Esophagus muscularis mucosa (tissue), 3 donors: ENCODE data around the gene NT5C3A.

Source experiments
- POLR2A ChIP-seq: fragments of 450-650 bp; IDR thresholded peaks from one replicate; pipeline ENCODE4 v1.6.1; 2017; ENCODE audit warnings: antibody characterized with exemption, moderate library complexity, mild to moderate bottlenecking, low read depth
- POLR2AphosphoS5 ChIP-seq, 2 donors: sonication (generic); formaldehyde crosslinking; IDR thresholded peaks; one replicate each; pipeline ENCODE4 v1.6.1; 2017; ENCODE audit warnings: antibody characterized with exemption in 2 of 2
- TF ChIP-seq, protein P1 (sequence below), 3 experiments: fragments of 200-600 bp in 2 of 3; fragments of 450-650 bp in 1 of 3; sonication (generic) in 2 of 3; IDR thresholded peaks; one replicate each; pipeline ENCODE4 v1.5.1; 2017 to 2019; ENCODE audit warnings: antibody characterized with exemption in 3 of 3, mild to moderate bottlenecking in 2 of 3, moderate library complexity in 1 of 3

DNA sequence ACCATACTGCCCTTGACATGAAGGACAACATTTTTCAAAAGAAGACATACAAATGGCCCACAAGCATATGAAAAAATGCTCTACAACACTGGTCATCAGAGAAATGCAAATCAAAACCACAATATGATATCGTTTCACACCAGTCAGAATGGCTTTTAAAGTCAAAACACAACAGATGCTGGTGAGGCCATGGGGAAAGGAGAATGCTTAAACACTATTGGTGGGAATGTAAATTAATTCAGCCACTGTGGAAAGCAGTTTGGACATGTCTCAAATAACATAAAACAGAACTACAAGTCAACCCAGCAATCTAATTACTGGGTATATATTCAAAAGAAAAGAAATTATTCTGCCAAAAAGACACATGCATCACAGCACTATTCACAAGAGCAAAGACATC is 4.2 kb upstream of the NT5C3A start:
- TF ChIP-seq, protein P1, sequence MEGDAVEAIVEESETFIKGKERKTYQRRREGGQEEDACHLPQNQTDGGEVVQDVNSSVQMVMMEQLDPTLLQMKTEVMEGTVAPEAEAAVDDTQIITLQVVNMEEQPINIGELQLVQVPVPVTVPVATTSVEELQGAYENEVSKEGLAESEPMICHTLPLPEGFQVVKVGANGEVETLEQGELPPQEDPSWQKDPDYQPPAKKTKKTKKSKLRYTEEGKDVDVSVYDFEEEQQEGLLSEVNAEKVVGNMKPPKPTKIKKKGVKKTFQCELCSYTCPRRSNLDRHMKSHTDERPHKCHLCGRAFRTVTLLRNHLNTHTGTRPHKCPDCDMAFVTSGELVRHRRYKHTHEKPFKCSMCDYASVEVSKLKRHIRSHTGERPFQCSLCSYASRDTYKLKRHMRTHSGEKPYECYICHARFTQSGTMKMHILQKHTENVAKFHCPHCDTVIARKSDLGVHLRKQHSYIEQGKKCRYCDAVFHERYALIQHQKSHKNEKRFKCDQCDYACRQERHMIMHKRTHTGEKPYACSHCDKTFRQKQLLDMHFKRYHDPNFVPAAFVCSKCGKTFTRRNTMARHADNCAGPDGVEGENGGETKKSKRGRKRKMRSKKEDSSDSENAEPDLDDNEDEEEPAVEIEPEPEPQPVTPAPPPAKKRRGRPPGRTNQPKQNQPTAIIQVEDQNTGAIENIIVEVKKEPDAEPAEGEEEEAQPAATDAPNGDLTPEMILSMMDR (IDR thresholded peaks at IDR 0.05), result no peak
- TF ChIP-seq POLR2AphosphoS5 (IDR thresholded peaks at IDR 0.05) (no peak), POLR2A (no peak)
